Hepatocyte (in vitro differentiated cells): ENCODE data around the gene KCTD19.

Source experiments
- EZH2phosphoT487 ChIP-seq: fragments of 200-600 bp; sonication (generic); IDR thresholded peaks from one replicate; pipeline ENCODE4 v1.6.1; 2018; ENCODE audit warnings: antibody characterized with exemption, mild to moderate bottlenecking, low read depth, moderate library complexity; ENCODE audit not compliant: unreplicated experiment, severe bottlenecking
- TF ChIP-seq, protein P1 (sequence below): fragments of 200-600 bp; sonication (generic); IDR thresholded peaks from 2 replicates; pipeline ENCODE4 v1.5.1; 2016; ENCODE audit warnings: antibody characterized with exemption, mild to moderate bottlenecking; ENCODE audit not compliant: poor library complexity

DNA sequence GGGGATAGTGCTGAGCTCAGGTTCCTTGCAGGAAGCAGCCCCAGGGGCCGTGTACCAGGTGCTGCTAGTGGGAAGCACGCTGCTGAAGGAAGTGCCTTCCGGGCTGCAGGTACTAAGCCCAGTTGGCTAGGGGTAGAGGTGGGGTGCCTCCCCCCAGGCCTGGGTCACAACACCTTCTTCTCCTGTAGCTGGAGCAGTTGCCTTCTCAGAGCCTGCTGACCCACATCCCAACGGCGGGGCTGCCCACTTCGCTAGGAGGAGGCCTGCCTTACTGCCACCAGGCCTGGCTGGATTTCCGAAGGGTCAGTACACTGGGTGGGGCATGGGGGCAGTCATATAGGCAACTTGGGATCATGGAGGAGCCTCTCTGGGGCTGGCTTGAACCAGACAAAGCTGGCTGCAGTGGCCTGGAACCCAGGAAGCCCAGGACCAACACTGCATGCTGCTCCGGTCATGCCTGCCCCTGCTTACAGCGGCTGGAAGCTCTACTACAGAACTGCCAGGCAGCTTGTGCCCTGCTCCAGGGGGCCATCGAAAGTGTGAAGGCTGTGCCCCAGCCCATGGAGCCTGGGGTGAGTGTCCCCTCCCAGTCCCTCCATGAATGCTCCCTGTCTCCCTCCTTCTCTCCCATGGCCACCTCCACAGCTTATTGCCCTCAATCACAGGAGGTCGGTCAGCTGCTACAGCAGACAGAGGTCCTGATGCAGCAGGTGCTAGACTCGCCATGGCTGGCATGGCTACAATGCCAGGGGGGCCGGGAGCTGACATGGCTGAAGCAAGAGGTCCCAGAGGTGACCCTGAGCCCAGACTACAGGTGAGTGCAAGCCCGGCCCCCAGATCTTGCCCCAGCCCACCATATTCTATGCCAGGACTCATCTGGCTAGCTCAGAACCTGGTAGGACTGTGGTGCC lies 44.8 kb downstream of the KCTD19 start:
- TF ChIP-seq EZH2phosphoT487: no peak
- TF ChIP-seq, protein P1, sequence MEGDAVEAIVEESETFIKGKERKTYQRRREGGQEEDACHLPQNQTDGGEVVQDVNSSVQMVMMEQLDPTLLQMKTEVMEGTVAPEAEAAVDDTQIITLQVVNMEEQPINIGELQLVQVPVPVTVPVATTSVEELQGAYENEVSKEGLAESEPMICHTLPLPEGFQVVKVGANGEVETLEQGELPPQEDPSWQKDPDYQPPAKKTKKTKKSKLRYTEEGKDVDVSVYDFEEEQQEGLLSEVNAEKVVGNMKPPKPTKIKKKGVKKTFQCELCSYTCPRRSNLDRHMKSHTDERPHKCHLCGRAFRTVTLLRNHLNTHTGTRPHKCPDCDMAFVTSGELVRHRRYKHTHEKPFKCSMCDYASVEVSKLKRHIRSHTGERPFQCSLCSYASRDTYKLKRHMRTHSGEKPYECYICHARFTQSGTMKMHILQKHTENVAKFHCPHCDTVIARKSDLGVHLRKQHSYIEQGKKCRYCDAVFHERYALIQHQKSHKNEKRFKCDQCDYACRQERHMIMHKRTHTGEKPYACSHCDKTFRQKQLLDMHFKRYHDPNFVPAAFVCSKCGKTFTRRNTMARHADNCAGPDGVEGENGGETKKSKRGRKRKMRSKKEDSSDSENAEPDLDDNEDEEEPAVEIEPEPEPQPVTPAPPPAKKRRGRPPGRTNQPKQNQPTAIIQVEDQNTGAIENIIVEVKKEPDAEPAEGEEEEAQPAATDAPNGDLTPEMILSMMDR: no peak
